Dermis blood vessel endothelial cell (primary cell): ENCODE results near the gene MOB3B. TPM values are rescaled to one million over a fixed set of nuclear protein-coding genes. Genes with fewer than 3 reads are reported as not detected.
"Not testable (repeated sequence)": the region's sequence is repeated elsewhere in the genome, so short reads cannot be mapped to it uniquely, and the experiment has no call there.

Experiments used
- DNase-seq: peaks from one replicate; pipeline ENCODE4 v3.0.0; 2010
- total RNA-seq: library from RNA; depleted of rRNA; stranded (reverse); fragments of >200 nt; gene quantifications from 2 replicates; pipeline ENCODE4 v1.2.3, GENCODE V29; 2014

Gene MOB3B
- total RNA-seq, 1 donor from 2014 or later, result 0.85 TPM

GRCh38 chr9:27442464-27442863 is 87.2 kb downstream of the MOB3B start:
- DNase-seq, result no peak

- no peak for DNase-seq
Observed at GRCh38 chr9:27441741-27442070, 87.9 kb downstream of the MOB3B start.

GRCh38 chr9:27440888-27441740 is 88.5 kb downstream of the MOB3B start:
- DNase-seq, result no peak

GRCh38 chr9:27438522-27438921 is 91.1 kb downstream of the MOB3B start:
- no peak for DNase-seq

GRCh38 chr9:27437652-27438373 is 91.8 kb downstream of the MOB3B start:
- DNase-seq, result no peak

- DNase-seq, result no peak
Observed at GRCh38 chr9:27436234-27436633, 93.4 kb downstream of the MOB3B start.

- DNase-seq, result no peak
Observed at GRCh38 chr9:27433631-27434325, 95.8 kb downstream of the MOB3B start.

- no peak for DNase-seq
Observed at GRCh38 chr9:27432308-27432707, 97.3 kb downstream of the MOB3B start.

- DNase-seq, result no peak
Observed at GRCh38 chr9:27431543-27432147, 98.0 kb downstream of the MOB3B start.

GRCh38 chr9:27430750-27431535 is 98.7 kb downstream of the MOB3B start:
- DNase-seq, result no peak

GRCh38 chr9:27429917-27430316 is 99.7 kb downstream of the MOB3B start:
- DNase-seq, result no peak

GRCh38 chr9:27429436-27429835 is 100.2 kb downstream of the MOB3B start:
- DNase-seq, result no peak

- no peak for DNase-seq
Observed at GRCh38 chr9:27428551-27428950, 101.1 kb downstream of the MOB3B start.

GRCh38 chr9:27427272-27427643 is 102.4 kb downstream of the MOB3B start:
- no peak for DNase-seq

GRCh38 chr9:27426511-27427271 is 102.9 kb downstream of the MOB3B start:
- DNase-seq, result no peak

GRCh38 chr9:27425827-27426510 is 103.6 kb downstream of the MOB3B start:
- no peak for DNase-seq

- DNase-seq, result no peak
Observed at GRCh38 chr9:27423915-27424710, 105.5 kb downstream of the MOB3B start.

GRCh38 chr9:27422279-27422834 is 107.3 kb downstream of the MOB3B start:
- no peak for DNase-seq

- no peak for DNase-seq
Observed at GRCh38 chr9:27421577-27421976, 108.0 kb downstream of the MOB3B start.

GRCh38 chr9:27419558-27419957 is 110.1 kb downstream of the MOB3B start:
- DNase-seq, result not testable (repeated sequence)
